K562 (cell line): ENCODE measurements around the gene KLHL30. TPM values are rescaled to one million over a fixed set of nuclear protein-coding genes. Genes with fewer than 3 reads are reported as not detected.

Source experiments
- ATAC-seq: fragments of 200-7000 bp; cut with Tn5 transposase; 3 replicates; pipeline ENCODE4 v1.9.1; 2020; ENCODE audit warnings: moderate library complexity
- BruUV-seq: library from RNA; stranded (reverse); fragments of 400-500 nt; replicated peaks from 2 replicates; lab custom pipeline; 2021; lab: Mats Ljungman, UMichigan
- CTCF ChIA-PET: fragments of 300-600 bp; formaldehyde crosslinking; extraction: SDS; loops from one replicate; lab custom pipeline; 2021; ENCODE audit warnings: low intra/inter-chr PET ratio; lab: Yijun Ruan, JAX
- POLR2A ChIA-PET: fragments of 300-600, 350-650 bp; sonication (Branson Sonifier 250); formaldehyde crosslinking; extraction: SDS; loops from one replicate; lab custom pipeline; 2021; ENCODE audit warnings: antibody characterized with exemption, inconsistent platforms; lab: Yijun Ruan, JAX
- DNase-seq, 4 experiments: peaks; one replicate each; pipeline versions ENCODE4 v3.0.0 to v3.0.0-alpha.2; 2011 to 2018; ENCODE audit warnings: low spot score in 3 of 4, mixed read lengths in 3 of 4; ENCODE audit errors: extremely low read depth in 1 of 4
- FAIRE-seq: peaks from 2 replicates; lab custom pipeline; 2011; peaks lifted over from hg19 to GRCh38; lab: Jason Lieb, UNC
- H2AFZ ChIP-seq: 2 replicates; pipeline ENCODE4 v1.6.0; 2011; ENCODE audit warnings: low read depth, low read length, control low read depth, inconsistent platforms
- H3K27ac ChIP-seq: fragments of 200-600 bp; 3 replicates; pipeline ENCODE4 v1.8.0; 2011; ENCODE audit warnings: low read depth, mild to moderate bottlenecking, control low read depth, inconsistent platforms, low read length, moderate library complexity, mixed read lengths; ENCODE audit errors: extremely low read depth
- H3K27me3 ChIP-seq, 2 experiments: fragments of 300-600 bp in 1 of 2; 2 replicates in 1 of 2; 3 replicates in 1 of 2; pipeline versions ENCODE4 v1.6.0 to v1.8.0; 2011; ENCODE audit warnings: inconsistent platforms in 2 of 2, low read length in 2 of 2, mild to moderate bottlenecking in 1 of 2, mixed read lengths in 1 of 2, moderate library complexity in 1 of 2; ENCODE audit not compliant: control insufficient read depth in 2 of 2, insufficient read depth in 2 of 2
- H3K36me3 ChIP-seq: fragments of 300-600 bp; 3 replicates; pipeline ENCODE4 v1.8.0; 2011; ENCODE audit warnings: mild to moderate bottlenecking, low read length, inconsistent platforms; ENCODE audit not compliant: control insufficient read depth, insufficient read depth
- H3K4me1 ChIP-seq, 2 experiments: fragments of 200-600 bp in 1 of 2; replicated peaks in 1 of 2; 2 replicates in 1 of 2; 3 replicates in 1 of 2; pipeline versions ENCODE4 v1.5.1 to v1.8.0; 2011; ENCODE audit warnings: inconsistent platforms in 2 of 2, low read length in 2 of 2, mild to moderate bottlenecking in 1 of 2, mixed read lengths in 1 of 2, moderate library complexity in 1 of 2; ENCODE audit not compliant: control insufficient read depth in 2 of 2, insufficient read depth in 2 of 2
- H3K4me2 ChIP-seq: 2 replicates; pipeline ENCODE4 v1.6.1; 2011; ENCODE audit warnings: low read length, control low read depth, inconsistent platforms, mixed read lengths; ENCODE audit not compliant: insufficient read depth
- H3K4me3 ChIP-seq: fragments of 200-600 bp; sonication (generic), shearing (Covaris generic); 2 replicates; pipeline ENCODE4 v1.5.1; 2016; ENCODE audit warnings: control low read depth, inconsistent platforms
- H3K79me2 ChIP-seq: fragments of 200-600 bp; 3 replicates; pipeline ENCODE4 v1.8.0; 2011; ENCODE audit warnings: low read length, inconsistent platforms; ENCODE audit not compliant: control insufficient read depth, insufficient read depth
- H3K9ac ChIP-seq, 2 experiments: 2 replicates each; pipeline versions ENCODE4 v1.6.0 to v1.6.1; 2011; ENCODE audit warnings: low read depth in 2 of 2, low read length in 2 of 2, control low read depth in 1 of 2, inconsistent platforms in 1 of 2, mild to moderate bottlenecking in 1 of 2, mixed read lengths in 1 of 2; ENCODE audit not compliant: insufficient read depth in 1 of 2
- H3K9me1 ChIP-seq: one replicate; pipeline ENCODE4 v1.6.0; 2011; ENCODE audit warnings: inconsistent platforms, mild to moderate bottlenecking, low read length, moderate library complexity; ENCODE audit not compliant: control insufficient read depth, insufficient read depth
- H3K9me3 ChIP-seq: replicated peaks from 2 replicates; pipeline ENCODE4 v1.5.1; 2011; ENCODE audit warnings: low read depth, low read length, inconsistent platforms; ENCODE audit not compliant: control insufficient read depth, insufficient read depth
- H4K20me1 ChIP-seq: replicated peaks from 2 replicates; pipeline ENCODE4 v1.6.1; 2011; ENCODE audit warnings: low read length, inconsistent platforms, mixed read lengths; ENCODE audit not compliant: control insufficient read depth, insufficient read depth
- KAT8 ChIP-seq: fragments of 450-650 bp; IDR thresholded peaks from 2 replicates; pipeline ENCODE4 v1.6.1; 2016; ENCODE audit warnings: low read depth, mild to moderate bottlenecking
- POLR2G ChIP-seq: fragments of 200-400 bp; formaldehyde crosslinking; IDR thresholded peaks from 2 replicates; pipeline ENCODE4 v1.6.1; 2017; ENCODE audit warnings: low read depth, mild to moderate bottlenecking, antibody characterized with exemption, low read length, moderate library complexity
- WGBS: fragments of 100-300 bp; shearing (Covaris generic); methylation state at CpG from one replicate; pipeline ENCODE4 v1.1.6; 2016; ENCODE audit warnings: low coverage, mixed read lengths; ENCODE audit not compliant: insufficient coverage; ENCODE audit errors: missing lambda C conversion rate; 5-methylcytosine and 5-hydroxymethylcytosine counted together
- in situ Hi-C: fragments of 300-500 bp; cut with MboI; formaldehyde crosslinking; loops from 4 replicates; pipeline ENCODE4 v1.15.0; 2018; ENCODE audit warnings: inconsistent platforms, mixed read lengths
- intact Hi-C: fragments of 100-400 bp; cut with micrococcal nuclease; formaldehyde crosslinking; loops from 2 replicates; pipeline ENCODE4 v1.14.2; 2022
- polyA plus RNA-seq, 8 experiments: library from polyadenylated mRNA; depleted of rRNA in 4 of 8; stranded (reverse) in 5 of 8; unstranded in 3 of 8; fragments of >200 nt; fragmentation: Nextera tagmentation in 2 of 8; fragmentation: Illumina TruSeq in 1 of 8; extraction: Ambion mirVana in 2 of 8; extraction: Trizol in 1 of 8; gene quantifications; 2 replicates each; pipeline versions ENCODE4 v1.2.1 to v1.2.3, GENCODE V29; 2011 to 2014; ENCODE audit warnings: inconsistent platforms in 1 of 8, missing spikeins in 1 of 8
- total RNA-seq, 7 experiments: library from RNA; depleted of rRNA in 6 of 7; stranded (reverse); fragments of >200 nt in 6 of 7; fragmentation: Illumina TruSeq in 2 of 7; extraction: Trizol in 2 of 7; gene quantifications; 2 replicates each; pipeline versions ENCODE4 v1.2.1 to v1.2.3, GENCODE V29; 2011 to 2021; ENCODE audit warnings: low replicate concordance in 1 of 7
- TF ChIP-seq, protein P1 (sequence below): sonication (generic); formaldehyde crosslinking; IDR thresholded peaks from 2 replicates; pipeline ENCODE4 v1.8.1; 2023; ENCODE audit warnings: mild to moderate bottlenecking, missing genetic modification reagents

The KLHL30 gene
- total and polyA plus RNA-seq, 9 of the 15 experiments (the other 6 are each of a cell fraction or from before 2014, with no cell fraction given): 0.04 TPM; not detected in 8

DNA sequence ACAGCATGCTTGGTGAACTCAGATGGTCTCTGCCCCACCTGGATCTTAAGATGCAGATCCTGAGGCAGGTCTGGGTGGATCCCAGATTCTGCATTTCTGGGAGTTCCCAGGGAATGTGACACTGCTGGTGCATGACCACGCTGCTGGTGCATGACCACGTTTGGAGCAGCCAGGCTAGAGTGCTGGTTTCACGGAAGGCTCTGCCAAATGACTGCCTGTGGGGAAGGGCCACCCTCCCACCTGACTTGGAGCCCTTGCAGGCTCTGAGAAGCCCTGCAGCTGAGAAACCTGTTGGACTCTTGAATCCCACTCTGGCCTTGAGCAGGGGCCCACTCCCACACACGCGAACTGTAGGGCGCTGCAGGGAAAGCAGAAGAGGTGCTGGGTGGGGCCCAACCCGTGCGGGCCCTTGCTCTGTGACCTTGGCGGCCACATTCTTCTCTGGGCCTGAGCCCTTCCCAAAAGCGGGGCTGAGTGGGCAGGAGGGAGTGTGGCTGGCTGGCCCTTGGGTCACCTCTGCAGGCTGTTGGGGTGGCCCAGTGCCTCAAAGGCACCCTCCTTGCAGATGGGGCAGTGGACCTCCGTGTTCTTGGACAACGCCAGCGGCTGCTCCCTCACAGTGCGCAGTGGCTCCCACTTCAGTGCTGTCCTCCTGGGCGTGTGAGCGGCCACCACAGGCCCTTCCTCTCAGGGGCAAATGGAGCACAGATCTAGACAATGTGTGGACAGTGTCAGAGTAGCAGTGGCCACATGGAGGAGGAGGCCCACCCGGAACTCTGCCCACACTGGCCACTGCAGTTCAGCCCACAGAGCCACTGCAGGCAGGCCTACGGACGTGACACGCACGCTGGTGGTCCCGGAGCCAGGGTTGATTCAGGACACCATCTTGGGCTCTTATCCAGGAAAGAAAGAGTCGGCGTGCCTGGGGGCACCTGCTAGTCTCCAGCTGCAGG lies 28.2 kb downstream of the KLHL30 start:
- ATAC-seq: no peak
- H3K9ac ChIP-seq: peak overlapping the region in 1 of 2 experiments; percentile 74; a peak in 2 of 4 replicates
- H3K27me3 ChIP-seq: no peaks in the 10 kb centered on the region
- no peak overlapping the region; the same call in 2 of the 3 replicates for H3K27ac ChIP-seq
- H2AFZ ChIP-seq: no peak overlapping the region
- no peaks in the 10 kb centered on the region for H3K9me3 ChIP-seq
- H3K9me1 ChIP-seq: peaks cover 4% of the 10 kb centered on the region
- ChIA-PET POLR2A (interaction anchor here (0.6 to 1.2 kb wide), 3 partner anchors 7 to 19 kb away, joined by 3 to 5 read pairs (median 3); partner anchors contain the start of gene ERFE), CTCF (no interaction called here)
- no peak for DNase-seq
- H3K4me1 ChIP-seq: peaks cover 33 to 42% of the 10 kb centered on the region in 2 experiments
- WGBS: 71% methylated on average over 18 of the region's 24 CpGs
- intact Hi-C loops (loop anchor here (5.0 kb wide), 1 partner anchor 71 kb away; no protein-coding TSS in a partner anchor), in situ Hi-C loops (no loop called here)
- H3K4me3 ChIP-seq: no peak overlapping the region
- H3K36me3 ChIP-seq: peaks cover 24% of the 10 kb centered on the region
- no peak for TF ChIP-seq KAT8
- TF ChIP-seq POLR2G: 0 out of 2 replicates have a peak, but pooled peaks have one; percentile 1
- TF ChIP-seq, protein P1, sequence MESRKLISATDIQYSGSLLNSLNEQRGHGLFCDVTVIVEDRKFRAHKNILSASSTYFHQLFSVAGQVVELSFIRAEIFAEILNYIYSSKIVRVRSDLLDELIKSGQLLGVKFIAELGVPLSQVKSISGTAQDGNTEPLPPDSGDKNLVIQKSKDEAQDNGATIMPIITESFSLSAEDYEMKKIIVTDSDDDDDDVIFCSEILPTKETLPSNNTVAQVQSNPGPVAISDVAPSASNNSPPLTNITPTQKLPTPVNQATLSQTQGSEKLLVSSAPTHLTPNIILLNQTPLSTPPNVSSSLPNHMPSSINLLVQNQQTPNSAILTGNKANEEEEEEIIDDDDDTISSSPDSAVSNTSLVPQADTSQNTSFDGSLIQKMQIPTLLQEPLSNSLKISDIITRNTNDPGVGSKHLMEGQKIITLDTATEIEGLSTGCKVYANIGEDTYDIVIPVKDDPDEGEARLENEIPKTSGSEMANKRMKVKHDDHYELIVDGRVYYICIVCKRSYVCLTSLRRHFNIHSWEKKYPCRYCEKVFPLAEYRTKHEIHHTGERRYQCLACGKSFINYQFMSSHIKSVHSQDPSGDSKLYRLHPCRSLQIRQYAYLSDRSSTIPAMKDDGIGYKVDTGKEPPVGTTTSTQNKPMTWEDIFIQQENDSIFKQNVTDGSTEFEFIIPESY (CRISPR knock-in tag): peak; percentile 77
- H4K20me1 ChIP-seq: no peaks in the 10 kb centered on the region
- no peaks in the 10 kb centered on the region for H3K79me2 ChIP-seq
- no peak overlapping the region for H3K4me2 ChIP-seq
- FAIRE-seq: no peak
- BruUV-seq: no TSS peak
